IPS DF 6.9 (cell line): Measurements from ENCODE around the gene NEGR1.

Experiments used
- DNase-seq: peaks from one replicate; pipeline ENCODE4 v3.0.0-alpha.2; 2013; ENCODE audit warnings: low read depth, low spot score
- H3K27ac ChIP-seq: one replicate; pipeline ENCODE4 v1.5.1; 2013; ENCODE audit warnings: low read length, control low read depth
- H3K27me3 ChIP-seq: 2 replicates; pipeline ENCODE4 v1.6.1; 2013; ENCODE audit warnings: mild to moderate bottlenecking, low read length; ENCODE audit not compliant: control insufficient read depth, insufficient read depth
- H3K36me3 ChIP-seq: 2 replicates; pipeline ENCODE4 v1.6.1; 2013; ENCODE audit warnings: low read length; ENCODE audit not compliant: control insufficient read depth, insufficient read depth
- H3K4me1 ChIP-seq: 2 replicates; pipeline ENCODE4 v1.6.1; 2013; ENCODE audit warnings: low read length; ENCODE audit not compliant: control insufficient read depth, insufficient read depth
- H3K4me3 ChIP-seq: 2 replicates; pipeline ENCODE4 v1.5.1; 2013; ENCODE audit warnings: mild to moderate bottlenecking, low read length
- H3K9me3 ChIP-seq: 2 replicates; pipeline ENCODE4 v1.6.1; 2013; ENCODE audit warnings: low read length, inconsistent platforms; ENCODE audit not compliant: control insufficient read depth, insufficient read depth
- WGBS: extraction: QIAGEN DNeasy Blood & Tissue Kit; methylation state at CpG from one replicate; pipeline ENCODE4 v1.1.7; 2013; ENCODE audit warnings: mixed read lengths, missing lambda C conversion rate; ENCODE audit not compliant: insufficient read length, insufficient coverage; 5-methylcytosine and 5-hydroxymethylcytosine counted together

The NEGR1 gene

DNA sequence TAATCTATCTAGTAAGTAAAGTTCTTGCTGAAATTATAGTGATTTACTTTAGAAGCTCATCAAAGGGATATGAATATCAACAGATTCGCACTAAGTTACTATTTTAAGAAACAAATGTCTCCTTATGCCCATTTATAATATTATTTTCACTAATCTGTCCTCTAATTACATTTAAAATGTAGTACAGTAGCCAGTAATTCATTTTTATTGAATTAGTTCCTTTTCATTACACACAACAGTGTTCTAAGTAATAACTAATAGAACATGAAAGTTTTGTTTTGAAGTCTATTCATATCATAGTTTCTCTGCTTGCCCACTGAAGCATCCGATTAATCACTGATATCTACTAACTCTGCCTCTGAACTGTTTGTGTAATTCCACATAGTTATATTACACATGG lies 225.8 kb downstream of the NEGR1 start:
- Histone ChIP-seq H3K9me3 (no peaks in the 10 kb centered on the region), H3K36me3 (no peaks in the 10 kb centered on the region), H3K27ac (no peak overlapping the region), H3K4me3 (no peak overlapping the region), H3K27me3 (no peaks in the 10 kb centered on the region), H3K4me1 (no peaks in the 10 kb centered on the region)
- no CpG with 5 or more reads among the region's 2 CpGs for WGBS
- DNase-seq = no peak

DNA sequence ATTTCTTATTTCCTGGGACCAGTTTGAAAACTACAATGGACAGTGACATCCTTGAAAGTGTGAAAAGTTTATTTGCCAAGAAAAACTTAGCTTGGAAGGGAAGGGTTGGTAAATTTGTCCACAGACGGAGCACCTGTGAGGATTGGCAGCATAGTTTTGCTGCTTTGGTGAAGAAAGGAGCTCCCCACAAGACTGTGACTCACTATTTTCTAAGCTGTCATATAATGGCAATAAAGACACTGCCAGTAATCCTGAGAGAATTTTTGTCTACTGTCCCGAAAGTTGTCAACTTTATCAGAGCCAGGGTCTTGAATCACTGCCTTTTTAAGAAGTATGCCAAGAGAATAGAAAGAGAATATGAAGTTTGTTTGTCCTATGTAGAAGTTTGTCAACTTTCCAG lies 230.8 kb downstream of the NEGR1 start:
- no peak for DNase-seq
- whole genome bisulfite sequencing = no CpG with 5 or more reads among the region's 2 CpGs

GRCh38 chr1:72050551-72050950 lies 231.8 kb downstream of the NEGR1 start:
- Histone ChIP-seq H3K27ac (no peak overlapping the region), H3K36me3 (no peaks in the 10 kb centered on the region), H3K27me3 (no peaks in the 10 kb centered on the region), H3K4me1 (no peaks in the 10 kb centered on the region), H3K9me3 (no peaks in the 10 kb centered on the region), H3K4me3 (no peak overlapping the region)
- DNase-seq = no peak

More for the DNA sequence above, 230.8 kb downstream of the NEGR1 start:
- H3K9me3 ChIP-seq = no peaks in the 10 kb centered on the region
- H3K27me3 ChIP-seq = no peaks in the 10 kb centered on the region
- no peak overlapping the region for H3K27ac ChIP-seq
- no peaks in the 10 kb centered on the region for H3K4me1 ChIP-seq
- no peaks in the 10 kb centered on the region for H3K36me3 ChIP-seq
- H3K4me3 ChIP-seq = no peak overlapping the region

DNA sequence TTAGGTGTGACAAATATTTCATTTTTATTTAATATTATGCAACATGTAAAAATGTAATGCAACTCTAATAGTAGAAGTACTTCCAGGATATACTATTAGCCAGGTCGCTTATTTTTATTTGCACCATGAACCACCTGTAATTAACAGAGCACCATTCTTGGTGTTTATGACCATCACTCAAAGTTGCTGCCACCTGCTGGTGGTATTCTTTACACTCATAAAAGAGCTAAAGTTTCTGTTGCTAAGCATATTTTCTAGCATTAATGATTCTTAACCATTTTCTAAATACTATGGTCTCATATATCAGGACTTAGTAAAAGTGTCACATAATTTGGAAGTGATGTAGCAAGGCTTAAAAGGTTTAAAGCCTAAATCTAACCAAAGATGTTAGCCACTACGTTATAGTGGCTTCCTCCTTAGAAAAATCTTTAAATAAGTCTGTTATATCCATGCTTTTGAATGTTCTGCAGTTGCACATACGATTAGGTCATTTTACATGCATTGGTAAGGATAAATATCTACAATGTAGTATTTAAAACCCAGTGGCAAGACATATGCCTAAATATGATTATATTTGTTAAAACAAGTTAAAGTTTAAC lies 244.5 kb downstream of the NEGR1 start:
- H3K27me3 ChIP-seq = no peaks in the 10 kb centered on the region
- no CpG with 5 or more reads among the region's 3 CpGs for WGBS
- H3K36me3 ChIP-seq = no peaks in the 10 kb centered on the region
- no peaks in the 10 kb centered on the region for H3K9me3 ChIP-seq
- DNase-seq = no peak
- no peaks in the 10 kb centered on the region; the same call in 1 of the 2 replicates for H3K4me1 ChIP-seq
- no peak overlapping the region for H3K4me3 ChIP-seq
- H3K27ac ChIP-seq = no peak overlapping the region

- WGBS = no CpG with 5 or more reads among the region's 9 CpGs
- H3K27ac ChIP-seq = no peak overlapping the region
- DNase-seq = peak; percentile 31
Observed at GRCh38 chr1:72034827-72035226, 247.5 kb downstream of the NEGR1 start.

GRCh38 chr1:72023063-72023930 lies 259.0 kb downstream of the NEGR1 start:
- Histone ChIP-seq H3K36me3 (no peaks in the 10 kb centered on the region), H3K27me3 (no peaks in the 10 kb centered on the region), H3K4me1 (no peaks in the 10 kb centered on the region; the same call in 1 of the 2 replicates), H3K9me3 (no peaks in the 10 kb centered on the region), H3K27ac (peak overlapping the region; percentile 81), H3K4me3 (no peak overlapping the region)
- DNase-seq = no peak
- WGBS = no CpG with 5 or more reads among the region's 4 CpGs

More at GRCh38 chr1:72034827-72035226, 247.5 kb downstream of the NEGR1 start:
- H3K36me3 ChIP-seq = no peaks in the 10 kb centered on the region
- H3K9me3 ChIP-seq = no peaks in the 10 kb centered on the region
- no peaks in the 10 kb centered on the region for H3K27me3 ChIP-seq
- H3K4me3 ChIP-seq = no peak overlapping the region
- no peaks in the 10 kb centered on the region; the same call in 1 of the 2 replicates for H3K4me1 ChIP-seq

DNA sequence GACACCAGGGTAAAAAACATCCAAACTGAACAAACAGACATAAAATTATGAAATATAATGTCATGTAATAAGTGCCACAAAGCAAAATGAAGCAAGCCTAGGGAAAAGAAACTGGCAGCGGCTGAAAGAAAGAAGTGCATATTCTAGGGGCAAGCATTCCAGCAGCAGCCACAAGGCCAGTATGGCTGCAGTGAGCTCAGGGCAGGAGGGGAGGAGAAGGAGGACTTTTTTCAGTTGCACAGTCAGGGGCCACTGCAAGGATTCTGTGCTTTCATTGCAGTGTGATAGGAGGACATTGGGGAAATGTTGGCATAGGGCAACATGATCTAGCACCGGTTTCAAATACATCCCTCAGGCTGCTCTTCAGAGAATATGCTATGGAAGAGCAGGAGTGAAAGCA lies 263.8 kb downstream of the NEGR1 start:
- Histone ChIP-seq H3K27ac (no peak overlapping the region), H3K4me3 (no peak overlapping the region), H3K36me3 (no peaks in the 10 kb centered on the region), H3K9me3 (no peaks in the 10 kb centered on the region), H3K27me3 (no peaks in the 10 kb centered on the region), H3K4me1 (no peaks in the 10 kb centered on the region; the same call in 1 of the 2 replicates)
- WGBS = no CpG with 5 or more reads among the region's 2 CpGs
- DNase-seq = no peak

- H3K27me3 ChIP-seq = no peaks in the 10 kb centered on the region
- no CpG with 5 or more reads among the region's 1 CpG for WGBS
- H3K27ac ChIP-seq = no peak overlapping the region
- H3K36me3 ChIP-seq = no peaks in the 10 kb centered on the region
- H3K9me3 ChIP-seq = no peaks in the 10 kb centered on the region
- no peak for DNase-seq
- H3K4me1 ChIP-seq = no peaks in the 10 kb centered on the region; the same call in 1 of the 2 replicates
- H3K4me3 ChIP-seq = no peak overlapping the region
Observed at GRCh38 chr1:72015006-72015405, 267.3 kb downstream of the NEGR1 start.

DNA sequence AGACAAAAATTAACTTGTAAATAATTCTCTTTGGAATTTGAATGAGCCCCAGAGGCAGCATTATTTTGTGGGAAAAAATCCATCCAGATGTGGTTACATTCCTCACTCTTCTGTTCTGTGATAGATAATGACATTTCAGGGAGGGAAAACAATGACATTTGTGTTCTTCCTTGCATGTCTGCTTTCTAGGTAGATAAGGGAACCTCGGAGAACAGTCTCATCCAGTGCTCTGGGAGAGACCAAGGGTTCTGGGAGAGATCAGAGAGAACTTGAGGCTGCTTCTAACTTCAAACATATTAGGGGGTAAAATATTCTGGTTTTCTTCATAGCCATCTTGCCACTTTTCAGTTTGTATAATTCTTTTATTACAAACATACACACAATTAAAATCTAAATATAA lies 269.2 kb downstream of the NEGR1 start:
- H3K4me1 ChIP-seq = no peaks in the 10 kb centered on the region
- H3K9me3 ChIP-seq = no peaks in the 10 kb centered on the region
- no peak for DNase-seq
- H3K27me3 ChIP-seq = no peaks in the 10 kb centered on the region
- H3K4me3 ChIP-seq = no peak overlapping the region
- no CpG with 5 or more reads among the region's 1 CpG for WGBS
- H3K36me3 ChIP-seq = no peaks in the 10 kb centered on the region
- no peak overlapping the region for H3K27ac ChIP-seq

DNA sequence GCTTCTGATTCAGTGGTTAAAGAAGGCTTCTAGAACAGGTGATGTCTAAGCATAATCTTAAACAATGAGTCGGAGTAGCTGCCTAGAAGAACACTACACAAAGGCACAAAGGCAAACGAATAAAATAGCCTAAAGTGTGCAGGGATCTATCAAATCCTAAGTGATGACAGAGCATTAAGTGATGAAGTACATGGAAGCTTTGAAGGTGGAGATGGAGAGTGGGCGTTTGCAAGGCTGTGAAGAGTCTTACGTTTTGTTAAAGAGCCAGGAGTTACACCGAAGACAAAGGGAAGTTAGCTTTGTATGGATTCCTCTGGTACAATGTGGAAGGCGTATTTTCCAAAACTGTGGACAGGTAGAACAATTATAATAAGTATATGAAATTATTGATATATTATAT lies 270.6 kb downstream of the NEGR1 start:
- Histone ChIP-seq H3K9me3 (no peaks in the 10 kb centered on the region), H3K27ac (no peak overlapping the region), H3K27me3 (no peaks in the 10 kb centered on the region), H3K4me3 (no peak overlapping the region), H3K4me1 (no peaks in the 10 kb centered on the region), H3K36me3 (no peaks in the 10 kb centered on the region)
- no peak for DNase-seq
- WGBS = no CpG with 5 or more reads among the region's 6 CpGs

GRCh38 chr1:72010094-72010431 lies 272.3 kb downstream of the NEGR1 start:
- DNase-seq = no peak
- Histone ChIP-seq H3K36me3 (no peaks in the 10 kb centered on the region), H3K9me3 (no peaks in the 10 kb centered on the region), H3K27ac (no peak overlapping the region), H3K4me3 (no peak overlapping the region), H3K4me1 (no peaks in the 10 kb centered on the region), H3K27me3 (no peaks in the 10 kb centered on the region)
- no CpG with 5 or more reads among the region's 3 CpGs for WGBS
